SW 1271 (cell line): ENCODE measurements around the gene SDCBP2.
A peak's percentile ranks its signal among the peaks of the same experiment; 100 is the strongest.

Experiments used
- DNase-seq, 2 experiments: peaks; one replicate each; lab custom pipeline; 2025; lab: John Stamatoyannopoulos, UW

SDCBP2 gene

GRCh38 chr20:1331101-1331500, 2.2 kb upstream of the SDCBP2 start:
- no peak for DNase-seq

GRCh38 chr20:1330075-1330830, 1.3 kb upstream of the SDCBP2 start:
- DNase-seq: no peak

- DNase-seq: no peak
Measured at GRCh38 chr20:1327827-1328679, 886 bp downstream of the SDCBP2 start.

GRCh38 chr20:1327241-1327653, 1.7 kb downstream of the SDCBP2 start:
- no peak for DNase-seq

GRCh38 chr20:1326031-1326930, 2.7 kb downstream of the SDCBP2 start:
- DNase-seq: no peak

- DNase-seq: peak; percentile 91 to 95
Measured at GRCh38 chr20:1325173-1326030, 3.5 kb downstream of the SDCBP2 start.

- no peak for DNase-seq
Measured at GRCh38 chr20:1324598-1325172, 4.3 kb downstream of the SDCBP2 start.

GRCh38 chr20:1323830-1324597, 4.9 kb downstream of the SDCBP2 start:
- DNase-seq: no peak

- no peak for DNase-seq
Measured at GRCh38 chr20:1323256-1323655, 5.7 kb downstream of the SDCBP2 start.

GRCh38 chr20:1322511-1323245, 6.3 kb downstream of the SDCBP2 start:
- DNase-seq: no peak

- DNase-seq: no peak
Measured at GRCh38 chr20:1321654-1321939, 7.3 kb downstream of the SDCBP2 start.

GRCh38 chr20:1320902-1321653, 7.9 kb downstream of the SDCBP2 start:
- no peak for DNase-seq

- DNase-seq: no peak
Measured at GRCh38 chr20:1320016-1320415, 8.9 kb downstream of the SDCBP2 start.

GRCh38 chr20:1319462-1319861, 9.5 kb downstream of the SDCBP2 start:
- no peak for DNase-seq

GRCh38 chr20:1319051-1319450, 9.9 kb downstream of the SDCBP2 start:
- DNase-seq: no peak

- DNase-seq: no peak
Measured at GRCh38 chr20:1317545-1318255, 11.2 kb downstream of the SDCBP2 start.

- DNase-seq: no peak
Measured at GRCh38 chr20:1315804-1316203, 13.1 kb downstream of the SDCBP2 start.
